Left ventricle myocardium inferior (tissue), 1 donor: ENCODE data around the gene NCK2. TPM values are rescaled to one million over a fixed set of nuclear protein-coding genes. Genes with fewer than 3 reads are reported as not detected.

Experiments used
- DNase-seq: peaks from one replicate; pipeline ENCODE4 v3.0.0-alpha.2; 2020
- H3K27ac ChIP-seq: fragments of 200-600 bp; replicated peaks from 2 replicates; pipeline ENCODE4 v1.8.0; 2021
- H3K27me3 ChIP-seq: fragments of 200-600 bp; 2 replicates; pipeline ENCODE4 v1.8.0; 2021; ENCODE audit warnings: low read depth
- H3K36me3 ChIP-seq: fragments of 200-600 bp; 2 replicates; pipeline ENCODE4 v1.8.0; 2021
- H3K4me1 ChIP-seq: fragments of 200-600 bp; 2 replicates; pipeline ENCODE4 v1.8.0; 2021
- H3K4me3 ChIP-seq: fragments of 200-600 bp; 2 replicates; pipeline ENCODE4 v1.8.0; 2021; ENCODE audit warnings: mild to moderate bottlenecking, moderate library complexity
- H3K9me3 ChIP-seq: fragments of 200-600 bp; replicated peaks from 2 replicates; pipeline ENCODE4 v1.8.0; 2021
- intact Hi-C: fragments of 100-400 bp; cut with micrococcal nuclease; formaldehyde crosslinking; loops from one replicate; pipeline ENCODE4 v1.11.0; 2022
- total RNA-seq: library from RNA; stranded (reverse); fragmentation: NEBNext Ultra II Directional; extraction: Animal tissue kit (Norgen Biotek cat#: 25700); gene quantifications from one replicate; pipeline ENCODE4 v1.2.1, GENCODE V29; 2021
- TF ChIP-seq, protein P1 (sequence below): fragments of 200-600 bp; IDR thresholded peaks from 2 replicates; pipeline ENCODE4 v1.8.0; 2021; ENCODE audit warnings: antibody characterized with exemption, mild to moderate bottlenecking, borderline replicate concordance
- donor health status: DM: no; HTN: yes; CAD: no; lungs with severe emphysema.

The NCK2 gene
- total RNA-seq, 1 donor from 2014 or later: 24.7 TPM

DNA sequence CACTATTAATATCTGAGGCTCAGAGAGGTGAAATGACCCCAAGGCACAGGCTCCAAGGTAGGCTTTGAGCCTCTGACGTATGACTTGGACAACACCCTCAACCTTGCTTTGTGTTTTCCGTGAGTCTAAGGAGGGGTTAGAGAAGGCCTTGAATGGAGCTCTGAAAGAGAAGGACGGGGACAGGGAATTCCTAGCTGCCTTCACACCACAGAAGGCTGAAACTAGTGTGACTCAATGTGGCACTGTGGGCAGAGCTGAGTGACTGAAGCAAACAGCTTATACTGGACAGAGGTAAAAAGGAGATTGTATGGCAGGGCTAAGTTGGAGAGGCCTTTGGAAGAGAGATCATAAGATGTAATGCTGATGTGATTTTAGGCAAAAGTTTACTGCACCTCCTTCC lies 3.5 kb upstream of the NCK2 start:
- Histone ChIP-seq H3K36me3 (no peaks in the 10 kb centered on the region), H3K4me3 (no peak overlapping the region), H3K9me3 (no peaks in the 10 kb centered on the region), H3K27me3 (no peaks in the 10 kb centered on the region), H3K27ac (no peak overlapping the region), H3K4me1 (peaks cover 32% of the 10 kb centered on the region)
- DNase-seq: no peak
- intact Hi-C loops: no loop called here
- TF ChIP-seq, protein P1, sequence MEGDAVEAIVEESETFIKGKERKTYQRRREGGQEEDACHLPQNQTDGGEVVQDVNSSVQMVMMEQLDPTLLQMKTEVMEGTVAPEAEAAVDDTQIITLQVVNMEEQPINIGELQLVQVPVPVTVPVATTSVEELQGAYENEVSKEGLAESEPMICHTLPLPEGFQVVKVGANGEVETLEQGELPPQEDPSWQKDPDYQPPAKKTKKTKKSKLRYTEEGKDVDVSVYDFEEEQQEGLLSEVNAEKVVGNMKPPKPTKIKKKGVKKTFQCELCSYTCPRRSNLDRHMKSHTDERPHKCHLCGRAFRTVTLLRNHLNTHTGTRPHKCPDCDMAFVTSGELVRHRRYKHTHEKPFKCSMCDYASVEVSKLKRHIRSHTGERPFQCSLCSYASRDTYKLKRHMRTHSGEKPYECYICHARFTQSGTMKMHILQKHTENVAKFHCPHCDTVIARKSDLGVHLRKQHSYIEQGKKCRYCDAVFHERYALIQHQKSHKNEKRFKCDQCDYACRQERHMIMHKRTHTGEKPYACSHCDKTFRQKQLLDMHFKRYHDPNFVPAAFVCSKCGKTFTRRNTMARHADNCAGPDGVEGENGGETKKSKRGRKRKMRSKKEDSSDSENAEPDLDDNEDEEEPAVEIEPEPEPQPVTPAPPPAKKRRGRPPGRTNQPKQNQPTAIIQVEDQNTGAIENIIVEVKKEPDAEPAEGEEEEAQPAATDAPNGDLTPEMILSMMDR: no peak

DNA sequence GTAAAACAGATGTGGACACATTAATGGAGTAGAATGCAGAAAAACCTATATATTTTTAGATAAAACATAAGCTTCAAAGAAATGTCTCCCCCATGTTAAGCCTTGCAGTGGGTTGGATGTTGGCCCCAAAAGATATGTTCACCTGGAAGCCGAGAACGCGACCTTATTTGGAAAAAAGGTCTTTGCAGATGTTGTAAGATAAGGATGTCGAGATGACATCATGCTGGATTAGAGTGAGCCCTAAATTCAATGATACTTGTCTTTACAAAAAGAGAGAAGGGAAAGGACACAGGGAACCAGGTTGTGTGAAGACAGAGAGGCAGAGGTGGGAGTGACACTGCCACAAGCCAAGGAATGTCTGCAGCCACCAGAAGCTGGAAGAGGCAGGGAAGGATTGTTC lies 3.1 kb upstream of the NCK2 start:
- no peak for DNase-seq
- Histone ChIP-seq H3K27me3 (no peaks in the 10 kb centered on the region), H3K9me3 (no peaks in the 10 kb centered on the region), H3K4me3 (no peak overlapping the region), H3K27ac (no peak overlapping the region), H3K4me1 (peaks cover 37% of the 10 kb centered on the region), H3K36me3 (no peaks in the 10 kb centered on the region)
- intact Hi-C loops: no loop called here
- TF ChIP-seq, protein P1: no peak

DNA sequence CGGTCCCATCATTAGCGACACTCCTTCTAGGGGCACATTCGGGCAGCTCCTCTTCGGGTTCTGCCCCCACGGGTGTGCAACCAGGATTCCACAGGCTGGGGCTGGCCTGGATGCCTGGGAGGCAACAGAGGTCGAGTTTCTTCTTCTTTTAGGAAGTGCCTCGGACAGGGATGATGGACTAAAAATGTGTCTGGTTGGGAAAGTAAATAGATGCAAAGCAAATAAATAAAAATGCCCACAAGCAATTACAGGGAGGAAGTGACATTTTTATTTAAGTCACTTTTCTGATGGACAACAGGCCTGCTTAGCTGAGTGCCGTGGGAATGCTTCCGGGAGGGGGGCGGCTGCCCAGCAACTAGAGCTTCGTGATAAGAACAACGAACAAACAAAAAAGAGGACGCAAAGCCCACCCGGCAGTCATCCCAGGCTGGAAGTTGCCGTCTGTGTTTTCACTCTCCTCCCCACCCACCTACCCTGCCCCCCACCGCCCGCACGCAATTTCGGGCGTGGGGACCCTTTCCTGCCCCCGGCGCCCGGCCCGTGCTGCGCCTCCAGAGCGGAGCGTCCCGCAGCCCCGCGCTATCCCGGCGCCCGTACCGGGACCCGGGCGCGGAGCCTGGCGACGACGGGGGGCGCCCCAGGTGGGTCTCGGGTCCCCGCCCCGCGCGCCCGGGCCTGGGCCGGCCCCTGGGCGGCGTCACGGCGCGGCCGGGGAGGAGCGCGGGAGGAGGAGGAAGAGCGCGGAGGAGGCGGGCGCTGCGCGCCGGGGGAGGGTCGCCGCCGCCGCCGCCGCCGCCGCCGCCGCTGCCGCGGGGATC lies 412 bp upstream of the NCK2 start:
- Histone ChIP-seq H3K4me1 (peaks cover 63% of the 10 kb centered on the region), H3K27ac (peak overlapping the region; percentile 93), H3K36me3 (no peaks in the 10 kb centered on the region), H3K27me3 (no peaks in the 10 kb centered on the region), H3K4me3 (peak overlapping the region; percentile 89), H3K9me3 (no peaks in the 10 kb centered on the region)
- intact Hi-C loops: no loop called here
- peak; percentile 70 for DNase-seq
- TF ChIP-seq, protein P1: no peak

DNA sequence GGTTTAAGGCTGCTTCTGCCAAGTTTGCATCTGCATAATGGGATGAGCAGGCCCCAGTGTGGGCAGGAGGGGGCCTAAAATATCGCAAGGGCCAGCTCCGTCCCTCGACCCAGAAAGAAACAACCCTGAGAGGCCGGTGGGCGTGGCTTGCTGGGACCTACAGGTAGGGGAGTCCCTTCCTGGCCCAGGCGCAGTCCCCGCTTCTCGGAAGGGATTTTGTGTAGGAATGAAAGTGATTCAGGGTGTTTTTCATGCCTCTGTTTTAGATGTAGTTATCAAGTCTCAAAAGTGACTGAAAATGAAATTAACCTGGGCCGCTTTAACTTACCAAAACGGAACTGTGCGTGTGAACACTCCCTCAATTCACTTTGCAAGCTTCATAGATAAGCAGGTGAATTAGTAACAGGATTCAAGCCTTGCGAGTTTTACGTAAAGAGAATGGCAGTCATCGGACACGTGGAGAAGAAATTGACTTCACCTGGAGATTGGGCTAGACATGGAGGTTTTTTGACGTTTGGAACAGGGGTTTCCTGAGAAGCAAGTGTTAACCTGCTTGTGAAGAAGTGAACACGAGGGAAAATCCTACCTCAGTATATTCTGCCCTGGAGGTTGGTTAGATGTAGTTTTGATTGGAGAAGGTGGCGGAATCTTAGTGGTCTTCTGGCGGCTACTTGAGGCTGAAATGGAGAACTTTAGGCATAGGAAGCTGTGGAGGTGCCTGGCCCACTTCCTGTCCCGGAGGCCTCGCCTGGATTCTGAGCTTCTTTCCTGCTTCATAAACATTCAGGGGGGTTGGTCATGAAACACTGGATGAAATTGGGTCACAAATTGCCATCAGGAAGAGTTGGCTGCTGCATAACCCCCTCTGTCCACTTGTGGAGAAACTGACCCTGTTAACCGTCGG lies 1.7 kb downstream of the NCK2 start:
- peak; percentile 58 for DNase-seq
- TF ChIP-seq, protein P1: no peak
- peaks cover 76% of the 10 kb centered on the region for H3K4me1 ChIP-seq
- peak overlapping the region; percentile 89 for H3K4me3 ChIP-seq
- no peaks in the 10 kb centered on the region for H3K27me3 ChIP-seq
- intact Hi-C loops: no loop called here
- no peaks in the 10 kb centered on the region for H3K9me3 ChIP-seq
- no peaks in the 10 kb centered on the region for H3K36me3 ChIP-seq
- peak overlapping the region; percentile 93 for H3K27ac ChIP-seq

DNA sequence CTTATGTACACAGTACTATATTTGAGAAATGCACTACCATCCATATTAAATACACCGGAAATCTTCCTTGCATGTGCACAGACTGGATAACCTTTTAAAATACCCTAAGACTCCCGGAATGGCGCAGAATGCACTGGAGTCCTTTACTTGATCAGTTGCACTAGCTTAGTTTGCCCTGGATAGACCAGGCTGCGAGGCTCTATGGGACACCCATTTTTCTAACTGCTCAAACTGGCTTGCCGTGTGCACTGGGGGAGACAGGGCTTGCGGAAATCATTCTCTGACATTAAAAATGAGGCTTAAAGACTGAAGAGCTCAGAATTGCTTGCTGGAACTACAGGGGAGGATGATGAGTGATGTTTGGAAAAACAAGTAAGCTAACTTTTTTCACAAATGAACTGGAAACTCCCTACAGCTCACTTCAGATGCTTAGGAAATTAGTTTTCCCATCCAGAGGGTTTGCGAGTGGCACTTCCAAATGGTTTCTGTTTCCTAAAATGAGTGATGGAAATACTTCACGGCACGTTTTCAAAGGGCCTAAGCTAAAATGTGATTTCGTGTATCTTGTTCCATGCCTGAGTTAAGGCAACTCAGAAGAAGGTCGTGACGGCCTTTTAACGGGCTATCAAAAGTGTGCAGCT lies 2.7 kb downstream of the NCK2 start:
- peak overlapping the region; percentile 89 for H3K4me3 ChIP-seq
- H3K9me3 ChIP-seq: no peaks in the 10 kb centered on the region
- no peak for DNase-seq
- intact Hi-C loops: no loop called here
- H3K36me3 ChIP-seq: no peaks in the 10 kb centered on the region
- H3K27ac ChIP-seq: peak overlapping the region; percentile 93
- peaks cover 79% of the 10 kb centered on the region for H3K4me1 ChIP-seq
- H3K27me3 ChIP-seq: no peaks in the 10 kb centered on the region
- TF ChIP-seq, protein P1: no peak
